HEK293 (cell line): ENCODE measurements around the gene LAMB1.
A peak's percentile ranks its signal among the peaks of the same experiment; 100 is the strongest.

ENCODE experiments used
- CTCF ChIA-PET: fragments of 350-600 bp; formaldehyde crosslinking; extraction: SDS; loops from one replicate; lab custom pipeline; 2021; ENCODE audit warnings: antibody characterized with exemption; lab: Yijun Ruan, JAX
- POLR2A ChIA-PET: fragments of 300-600 bp; formaldehyde crosslinking; extraction: SDS; loops from one replicate; lab custom pipeline; 2020; ENCODE audit warnings: antibody characterized with exemption, inconsistent platforms; lab: Yijun Ruan, JAX
- H3K27ac ChIP-seq: fragments of 200-500 bp; sonication (Bioruptor generic); 2 replicates; pipeline ENCODE4 v1.5.1; 2014; ENCODE audit warnings: low read depth, low read length, control low read depth, inconsistent platforms; ENCODE audit errors: extremely low read depth
- H3K36me3 ChIP-seq, 2 experiments: fragments of 200-500 bp in 1 of 2; sonication (Bioruptor generic) in 1 of 2; 1 replicate in 1 of 2; 2 replicates in 1 of 2; pipeline ENCODE4 v1.5.1; 2014 to 2017; ENCODE audit warnings: inconsistent platforms in 2 of 2, low read length in 2 of 2; ENCODE audit not compliant: control insufficient read depth in 2 of 2, insufficient read depth in 1 of 2
- H3K4me1 ChIP-seq: fragments of 200-500 bp; sonication (Bioruptor generic); 2 replicates; pipeline ENCODE4 v1.5.1; 2014; ENCODE audit warnings: mild to moderate bottlenecking, low read length, inconsistent platforms; ENCODE audit not compliant: control insufficient read depth, insufficient read depth
- H3K4me3 ChIP-seq: 2 replicates; pipeline ENCODE4 v1.5.1; 2011; ENCODE audit warnings: low read depth, mild to moderate bottlenecking, control low read depth, low read length, moderate library complexity
- H3K9me3 ChIP-seq: fragments of 200-500 bp; sonication (Bioruptor generic); 2 replicates; pipeline ENCODE4 v1.5.1; 2014; ENCODE audit warnings: low read depth, low read length, inconsistent platforms; ENCODE audit not compliant: control insufficient read depth, insufficient read depth
- EGR2 ChIP-seq: fragments of 450-650 bp; formaldehyde crosslinking; IDR thresholded peaks from 2 replicates; pipeline ENCODE4 v1.5.1; 2016; ENCODE audit warnings: low read depth, missing biosample characterization, missing genetic modification characterization
- GLI2 ChIP-seq: fragments of 450-650 bp; formaldehyde crosslinking; IDR thresholded peaks from 2 replicates; pipeline ENCODE4; 2017; ENCODE audit warnings: missing biosample characterization, missing genetic modification characterization, low read depth, borderline replicate concordance
- GLIS1 ChIP-seq: fragments of 450-650 bp; formaldehyde crosslinking; IDR thresholded peaks from 2 replicates; pipeline ENCODE4 v1.5.1; 2016; ENCODE audit warnings: missing biosample characterization, missing genetic modification characterization
- RBAK ChIP-seq: fragments of 450-650 bp; formaldehyde crosslinking; IDR thresholded peaks from 2 replicates; pipeline ENCODE4 v1.5.1; 2016; ENCODE audit warnings: missing biosample characterization, missing genetic modification characterization
- ZFP3 ChIP-seq: fragments of 450-650 bp; formaldehyde crosslinking; IDR thresholded peaks from 2 replicates; pipeline ENCODE4 v1.5.1; 2016; ENCODE audit warnings: low read depth, missing biosample characterization, missing genetic modification characterization
- ZNF19 ChIP-seq: fragments of 450-650 bp; formaldehyde crosslinking; IDR thresholded peaks from 2 replicates; pipeline ENCODE4; 2016; ENCODE audit warnings: missing biosample characterization, missing genetic modification characterization, low read depth
- ZNF214 ChIP-seq: fragments of 450-650 bp; formaldehyde crosslinking; IDR thresholded peaks from 2 replicates; pipeline ENCODE4 v1.5.1; 2017; ENCODE audit warnings: missing biosample characterization, mild to moderate bottlenecking, missing genetic modification characterization, borderline replicate concordance
- ZNF274 ChIP-seq, 2 experiments: fragments of 200-500 bp in 1 of 2; fragments of 450-650 bp in 1 of 2; sonication (Bioruptor generic) in 1 of 2; formaldehyde crosslinking in 1 of 2; IDR thresholded peaks; 2 replicates each; pipeline versions ENCODE4 v1.5.1 to v1.6.1; 2014 to 2016; ENCODE audit warnings: borderline replicate concordance in 1 of 2, inconsistent platforms in 1 of 2, low read length in 1 of 2, missing biosample characterization in 1 of 2, missing genetic modification characterization in 1 of 2
- ZNF433 ChIP-seq: fragments of 450-650 bp; formaldehyde crosslinking; IDR thresholded peaks from 2 replicates; pipeline ENCODE4 v1.5.1; 2016; ENCODE audit warnings: missing biosample characterization, missing genetic modification characterization, low read depth
- ZNF48 ChIP-seq: fragments of 450-650 bp; formaldehyde crosslinking; IDR thresholded peaks from 2 replicates; pipeline ENCODE4 v1.5.1; 2016; ENCODE audit warnings: missing biosample characterization, missing genetic modification characterization
- ZNF510 ChIP-seq: fragments of 450-650 bp; formaldehyde crosslinking; IDR thresholded peaks from 2 replicates; pipeline ENCODE4 v1.5.1; 2018; ENCODE audit warnings: mild to moderate bottlenecking, missing genetic modification characterization, missing biosample characterization; ENCODE audit not compliant: insufficient replicate concordance
- ZNF747 ChIP-seq: fragments of 450-650 bp; formaldehyde crosslinking; IDR thresholded peaks from 2 replicates; pipeline ENCODE4 v1.5.1; 2016; ENCODE audit warnings: missing biosample characterization, missing genetic modification characterization
- ZNF837 ChIP-seq: fragments of 450-650 bp; formaldehyde crosslinking; IDR thresholded peaks from 2 replicates; pipeline ENCODE4 v1.5.1; 2016; ENCODE audit warnings: missing biosample characterization, missing genetic modification characterization
- ZSCAN16 ChIP-seq: fragments of 450-650 bp; formaldehyde crosslinking; IDR thresholded peaks from 2 replicates; pipeline ENCODE4 v1.5.1; 2016; ENCODE audit warnings: missing biosample characterization, missing genetic modification characterization
- ZSCAN30 ChIP-seq: fragments of 450-650 bp; IDR thresholded peaks from 2 replicates; pipeline ENCODE4 v1.5.1; 2018; ENCODE audit warnings: missing biosample characterization, mild to moderate bottlenecking, missing genetic modification characterization, moderate library complexity
- TF ChIP-seq, protein P1 (sequence below): fragments of 450-650 bp; formaldehyde crosslinking; IDR thresholded peaks from 2 replicates; pipeline ENCODE4 v1.5.1; 2016; ENCODE audit warnings: missing biosample characterization, missing genetic modification characterization
- TF ChIP-seq, protein P2 (sequence below): fragments of 450-650 bp; formaldehyde crosslinking; IDR thresholded peaks from 2 replicates; pipeline ENCODE4 v1.5.1; 2016; ENCODE audit warnings: missing biosample characterization, missing genetic modification characterization
- TF ChIP-seq, protein P3 (sequence below): fragments of 450-650 bp; formaldehyde crosslinking; IDR thresholded peaks from 2 replicates; pipeline ENCODE4 v1.5.1; 2017; ENCODE audit warnings: missing biosample characterization, missing genetic modification characterization
- TF ChIP-seq, protein P4 (sequence below): fragments of 450-650 bp; formaldehyde crosslinking; IDR thresholded peaks from 2 replicates; pipeline ENCODE4 v1.5.1; 2016; ENCODE audit warnings: missing biosample characterization, missing genetic modification characterization
- TF ChIP-seq, protein P5 (sequence below): fragments of 450-650 bp; formaldehyde crosslinking; IDR thresholded peaks from 2 replicates; pipeline ENCODE4 v1.5.1; 2016; ENCODE audit warnings: missing biosample characterization, missing genetic modification characterization
- TF ChIP-seq, protein P6 (sequence below): fragments of 450-650 bp; formaldehyde crosslinking; optimal IDR thresholded peaks from 2 replicates; pipeline ENCODE3; 2016; ENCODE audit warnings: missing biosample characterization, mild to moderate bottlenecking, missing genetic modification characterization

LAMB1 gene

DNA sequence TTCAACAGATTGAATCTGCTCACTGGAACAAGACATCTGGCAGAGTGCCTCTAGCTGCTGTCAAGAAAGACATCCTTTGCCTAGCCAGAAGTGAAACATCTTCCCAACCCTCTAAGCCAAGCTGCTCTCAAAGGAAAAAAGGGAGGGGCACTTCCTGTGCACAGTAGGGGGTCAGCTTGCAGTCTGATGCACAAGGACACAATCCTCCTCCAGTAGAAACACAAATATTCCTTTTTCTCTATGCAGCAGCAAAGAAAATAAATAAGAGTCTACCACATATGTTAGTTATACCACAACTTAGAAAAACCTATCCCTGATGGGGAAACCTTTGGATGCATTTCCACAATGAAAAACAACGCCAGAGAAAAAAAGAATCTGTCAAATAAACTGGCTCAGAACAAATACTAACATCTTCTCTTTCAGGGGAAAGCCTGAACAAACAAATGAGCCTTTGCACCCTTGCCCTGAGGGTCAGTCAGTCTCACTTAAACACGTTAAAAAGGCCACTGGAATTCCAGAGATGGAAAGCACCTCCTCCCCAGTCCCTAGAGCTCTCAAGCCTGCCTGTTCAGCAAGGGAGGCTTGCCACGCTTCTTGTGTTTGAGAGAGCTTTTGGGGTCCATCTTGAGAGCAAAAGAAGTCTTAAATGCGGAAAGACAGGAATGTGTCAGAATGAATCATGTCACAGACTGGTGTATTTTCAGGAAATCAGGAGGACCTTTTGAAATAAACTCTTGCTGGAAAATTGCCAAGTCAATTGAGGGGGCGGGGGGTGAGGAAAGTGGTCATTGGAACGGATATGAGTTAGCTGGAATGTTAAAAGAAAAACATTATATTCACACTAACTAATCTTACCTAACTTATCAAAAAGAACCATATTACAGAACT, 7.5 kb downstream of the LAMB1 start (continued):
- TF ChIP-seq EGR2 (tag by site-specific recombination) (0 out of 2 replicates have a peak, but pooled peaks have one; percentile 22), ZNF837 (tag by site-specific recombination) (no peak), ZNF433 (tag by site-specific recombination) (no peak)
- TF ChIP-seq, protein P1, sequence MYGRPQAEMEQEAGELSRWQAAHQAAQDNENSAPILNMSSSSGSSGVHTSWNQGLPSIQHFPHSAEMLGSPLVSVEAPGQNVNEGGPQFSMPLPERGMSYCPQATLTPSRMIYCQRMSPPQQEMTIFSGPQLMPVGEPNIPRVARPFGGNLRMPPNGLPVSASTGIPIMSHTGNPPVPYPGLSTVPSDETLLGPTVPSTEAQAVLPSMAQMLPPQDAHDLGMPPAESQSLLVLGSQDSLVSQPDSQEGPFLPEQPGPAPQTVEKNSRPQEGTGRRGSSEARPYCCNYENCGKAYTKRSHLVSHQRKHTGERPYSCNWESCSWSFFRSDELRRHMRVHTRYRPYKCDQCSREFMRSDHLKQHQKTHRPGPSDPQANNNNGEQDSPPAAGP (tag by site-specific recombination) = 0 out of 2 replicates have a peak, but pooled peaks have one; percentile 32

DNA sequence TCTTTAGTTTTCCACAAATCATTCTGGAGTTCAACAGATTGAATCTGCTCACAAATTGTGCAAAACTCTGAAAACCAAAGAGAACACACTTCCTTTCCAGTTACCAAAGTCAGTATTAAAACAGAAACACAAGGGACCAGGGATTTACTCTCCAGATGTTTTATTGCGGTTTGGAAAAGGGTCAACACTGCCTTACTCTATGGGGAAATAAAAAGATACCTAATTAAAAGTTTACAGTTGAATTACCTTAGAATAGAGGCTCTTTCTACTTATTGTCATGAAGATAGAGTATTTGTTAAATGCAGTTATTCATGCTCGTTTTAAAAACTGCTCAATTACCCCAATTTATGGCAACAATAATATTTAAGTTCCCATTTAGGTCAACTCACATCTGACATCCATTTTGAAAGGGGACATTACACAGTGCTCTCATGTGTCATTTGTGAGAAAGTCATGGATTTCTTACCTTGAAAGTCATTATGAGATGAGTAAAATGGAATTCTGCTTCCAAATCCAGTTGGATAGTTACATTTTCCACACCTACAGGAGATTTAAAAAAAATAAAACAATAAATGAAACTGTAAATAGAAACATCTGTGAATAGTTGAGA, 8.4 kb downstream of the LAMB1 start:
- Histone ChIP-seq H3K9me3 (no peaks in the 10 kb centered on the region), H3K36me3 (peaks cover 6 to 21% of the 10 kb centered on the region in 2 experiments), H3K4me1 (peaks cover 26% of the 10 kb centered on the region), H3K27ac (no peak overlapping the region), H3K4me3 (no peak overlapping the region)
- ChIA-PET POLR2A (no interaction called here), CTCF (interaction anchor here (0.7 to 0.9 kb wide), 3 partner anchors 21 to 120 kb away, joined by 3 to 4 read pairs (median 4); no protein-coding TSS in a partner anchor)
- TF ChIP-seq, protein P2, sequence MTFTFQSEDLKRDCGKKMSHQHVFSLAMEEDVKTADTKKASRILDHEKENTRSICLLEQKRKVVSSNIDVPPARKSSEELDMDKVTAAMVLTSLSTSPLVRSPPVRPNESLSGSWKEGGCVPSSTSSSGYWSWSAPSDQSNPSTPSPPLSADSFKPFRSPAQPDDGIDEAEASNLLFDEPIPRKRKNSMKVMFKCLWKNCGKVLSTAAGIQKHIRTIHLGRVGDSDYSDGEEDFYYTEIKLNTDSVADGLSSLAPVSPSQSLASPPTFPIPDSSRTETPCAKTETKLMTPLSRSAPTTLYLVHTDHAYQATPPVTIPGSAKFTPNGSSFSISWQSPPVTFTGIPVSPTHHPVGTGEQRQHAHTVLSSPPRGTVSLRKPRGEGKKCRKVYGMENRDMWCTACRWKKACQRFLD (tag by site-specific recombination) = no peak
- TF ChIP-seq ZNF19 (tag by site-specific recombination) (no peak), GLI2 (tag by site-specific recombination) (no peak), ZSCAN30 (tag by site-specific recombination) (no peak), ZNF274 (IDR thresholded peaks at IDR 0.05; ENCODE audit: low read length) (no peak), ZNF274 (tag by site-specific recombination; IDR thresholded peaks at IDR 0.05; ENCODE audit: borderline replicate concordance) (no peak), ZNF510 (no peak), ZNF48 (no peak), GLIS1 (tag by site-specific recombination) (no peak), ZNF214 (tag by site-specific recombination) (no peak), ZNF747 (tag by site-specific recombination) (no peak), ZSCAN16 (no peak), RBAK (tag by site-specific recombination) (no peak), ZFP3 (tag by site-specific recombination) (no peak)
- TF ChIP-seq, protein P3, sequence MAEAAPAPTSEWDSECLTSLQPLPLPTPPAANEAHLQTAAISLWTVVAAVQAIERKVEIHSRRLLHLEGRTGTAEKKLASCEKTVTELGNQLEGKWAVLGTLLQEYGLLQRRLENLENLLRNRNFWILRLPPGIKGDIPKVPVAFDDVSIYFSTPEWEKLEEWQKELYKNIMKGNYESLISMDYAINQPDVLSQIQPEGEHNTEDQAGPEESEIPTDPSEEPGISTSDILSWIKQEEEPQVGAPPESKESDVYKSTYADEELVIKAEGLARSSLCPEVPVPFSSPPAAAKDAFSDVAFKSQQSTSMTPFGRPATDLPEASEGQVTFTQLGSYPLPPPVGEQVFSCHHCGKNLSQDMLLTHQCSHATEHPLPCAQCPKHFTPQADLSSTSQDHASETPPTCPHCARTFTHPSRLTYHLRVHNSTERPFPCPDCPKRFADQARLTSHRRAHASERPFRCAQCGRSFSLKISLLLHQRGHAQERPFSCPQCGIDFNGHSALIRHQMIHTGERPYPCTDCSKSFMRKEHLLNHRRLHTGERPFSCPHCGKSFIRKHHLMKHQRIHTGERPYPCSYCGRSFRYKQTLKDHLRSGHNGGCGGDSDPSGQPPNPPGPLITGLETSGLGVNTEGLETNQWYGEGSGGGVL (tag by site-specific recombination) = no peak
- TF ChIP-seq, protein P4, sequence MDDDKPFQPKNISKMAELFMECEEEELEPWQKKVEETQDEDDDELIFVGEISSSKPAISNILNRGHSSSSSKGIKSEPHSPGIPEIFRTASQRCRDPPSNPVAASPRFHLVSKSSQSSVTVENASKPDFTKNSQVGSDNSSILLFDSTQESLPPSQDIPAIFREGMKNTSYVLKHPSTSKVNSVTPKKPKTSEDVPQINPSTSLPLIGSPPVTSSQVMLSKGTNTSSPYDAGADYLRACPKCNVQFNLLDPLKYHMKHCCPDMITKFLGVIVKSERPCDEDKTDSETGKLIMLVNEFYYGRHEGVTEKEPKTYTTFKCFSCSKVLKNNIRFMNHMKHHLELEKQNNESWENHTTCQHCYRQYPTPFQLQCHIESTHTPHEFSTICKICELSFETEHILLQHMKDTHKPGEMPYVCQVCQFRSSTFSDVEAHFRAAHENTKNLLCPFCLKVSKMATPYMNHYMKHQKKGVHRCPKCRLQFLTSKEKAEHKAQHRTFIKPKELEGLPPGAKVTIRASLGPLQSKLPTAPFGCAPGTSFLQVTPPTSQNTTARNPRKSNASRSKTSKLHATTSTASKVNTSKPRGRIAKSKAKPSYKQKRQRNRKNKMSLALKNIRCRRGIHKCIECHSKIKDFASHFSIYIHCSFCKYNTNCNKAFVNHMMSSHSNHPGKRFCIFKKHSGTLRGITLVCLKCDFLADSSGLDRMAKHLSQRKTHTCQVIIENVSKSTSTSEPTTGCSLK (tag by site-specific recombination) = no peak
- TF ChIP-seq, protein P5, sequence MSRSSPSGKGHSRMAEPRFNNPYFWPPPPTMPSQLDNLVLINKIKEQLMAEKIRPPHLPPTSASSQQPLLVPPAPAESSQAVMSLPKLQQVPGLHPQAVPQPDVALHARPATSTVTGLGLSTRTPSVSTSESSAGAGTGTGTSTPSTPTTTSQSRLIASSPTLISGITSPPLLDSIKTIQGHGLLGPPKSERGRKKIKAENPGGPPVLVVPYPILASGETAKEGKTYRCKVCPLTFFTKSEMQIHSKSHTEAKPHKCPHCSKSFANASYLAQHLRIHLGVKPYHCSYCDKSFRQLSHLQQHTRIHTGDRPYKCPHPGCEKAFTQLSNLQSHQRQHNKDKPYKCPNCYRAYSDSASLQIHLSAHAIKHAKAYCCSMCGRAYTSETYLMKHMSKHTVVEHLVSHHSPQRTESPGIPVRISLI (tag by site-specific recombination) = no peak
- TF ChIP-seq, protein P6, sequence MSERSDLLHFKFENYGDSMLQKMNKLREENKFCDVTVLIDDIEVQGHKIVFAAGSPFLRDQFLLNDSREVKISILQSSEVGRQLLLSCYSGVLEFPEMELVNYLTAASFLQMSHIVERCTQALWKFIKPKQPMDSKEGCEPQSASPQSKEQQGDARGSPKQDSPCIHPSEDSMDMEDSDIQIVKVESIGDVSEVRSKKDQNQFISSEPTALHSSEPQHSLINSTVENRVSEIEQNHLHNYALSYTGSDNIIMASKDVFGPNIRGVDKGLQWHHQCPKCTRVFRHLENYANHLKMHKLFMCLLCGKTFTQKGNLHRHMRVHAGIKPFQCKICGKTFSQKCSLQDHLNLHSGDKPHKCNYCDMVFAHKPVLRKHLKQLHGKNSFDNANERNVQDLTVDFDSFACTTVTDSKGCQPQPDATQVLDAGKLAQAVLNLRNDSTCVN = no peak
